NT2/D1 (cell line): ENCODE data around the gene NDUFB11.

Experiments used
- YY1 ChIP-seq: IDR thresholded peaks from 2 replicates; pipeline ENCODE4 v1.6.1; 2011; ENCODE audit not compliant: insufficient read length, insufficient read depth
- ZNF274 ChIP-seq: IDR thresholded peaks from 2 replicates; pipeline ENCODE4 v1.6.1; 2011; ENCODE audit warnings: mild to moderate bottlenecking, low read depth, low read length

- TF ChIP-seq ZNF274: no peak
- TF ChIP-seq YY1: no peak
Observed at GRCh38 chrX:47181301-47181700, 36.8 kb upstream of the NDUFB11 start.
